Muscle of back (tissue), 11 donors: Measurements from ENCODE around the gene C19orf25. TPM values are rescaled to one million over a fixed set of nuclear protein-coding genes. Genes with fewer than 3 reads are reported as not detected.
"Not testable (repeated sequence)": the region's sequence is repeated elsewhere in the genome, so short reads cannot be mapped to it uniquely, and the experiment has no call there.

Experiments used
- DNase-seq, 3 donors: peaks; one replicate each; pipeline versions ENCODE4 v3.0.0 to v3.0.0-alpha.2; 2013
- polyA plus RNA-seq, 10 donors: library from polyadenylated mRNA; unstranded; fragments of 120-200 nt; gene quantifications; one replicate each; pipeline ENCODE4 v1.2.1, GENCODE V29; 2013; ENCODE audit not compliant: insufficient read length in 10 of 10

The C19orf25 gene
- polyA plus RNA-seq, 10 donors = 11.6 to 20.9 (median 15.8) TPM

DNA sequence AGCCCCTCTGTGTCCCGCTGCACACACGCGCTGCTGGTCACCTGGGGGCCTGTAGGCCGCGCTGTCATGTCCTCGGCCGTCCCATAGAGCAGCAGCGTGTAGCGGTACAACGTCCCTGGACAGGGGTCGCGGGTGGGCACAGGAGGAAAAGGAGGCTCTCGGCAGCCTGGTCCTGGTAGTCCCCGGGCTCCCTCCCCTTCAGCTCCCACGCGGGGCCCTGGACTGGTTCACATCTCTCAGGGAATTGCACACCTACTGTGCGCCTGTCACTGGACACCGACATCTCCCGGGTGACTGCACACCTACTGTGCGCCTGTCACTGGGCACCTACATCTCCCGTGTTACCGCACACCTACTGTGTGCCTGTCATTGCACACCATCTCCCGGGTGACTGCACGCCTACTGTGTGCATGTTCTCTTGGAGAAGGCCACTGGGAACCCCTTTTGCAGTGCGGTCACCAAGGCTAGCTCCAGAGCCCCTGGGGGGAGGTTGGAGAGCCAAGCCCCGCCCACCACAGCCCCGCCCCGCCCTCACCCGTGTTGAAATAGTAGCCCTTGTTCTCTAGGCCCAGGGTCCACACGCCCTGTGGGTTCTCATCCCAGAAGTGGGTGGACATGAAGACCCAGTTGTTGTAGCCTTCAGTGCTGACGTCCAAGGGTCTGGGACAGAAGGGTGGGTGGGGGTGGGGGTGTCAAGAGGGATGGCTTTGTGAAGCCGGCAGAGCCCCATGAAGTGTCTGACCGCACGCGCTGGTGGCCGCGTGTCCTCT lies 3.5 kb upstream of the C19orf25 start:
- no peak for DNase-seq

DNA sequence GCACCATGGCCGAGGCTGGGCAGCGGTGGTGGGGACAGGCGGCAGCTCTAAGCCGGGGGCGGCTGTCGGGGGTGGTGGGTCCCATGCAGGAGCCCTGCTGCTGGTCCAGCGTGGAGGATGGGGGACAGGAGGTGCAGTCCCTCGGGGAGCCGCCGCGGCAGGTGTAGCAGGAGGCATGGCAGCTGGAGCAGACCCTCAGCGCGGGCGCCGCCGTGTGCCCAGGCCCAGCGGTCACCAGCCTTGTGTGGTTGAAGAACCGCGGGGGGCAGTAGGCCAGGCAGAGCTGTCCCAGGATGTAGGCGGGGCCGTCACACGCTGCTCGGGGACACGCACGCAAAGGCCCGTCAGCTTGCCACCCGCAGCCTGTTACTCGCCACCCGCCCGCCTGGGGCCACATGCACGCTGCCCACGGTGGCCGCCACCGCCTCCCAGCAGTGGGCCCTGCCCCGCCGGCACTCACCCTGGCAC lies 2.9 kb upstream of the C19orf25 start:
- no peak for DNase-seq

DNA sequence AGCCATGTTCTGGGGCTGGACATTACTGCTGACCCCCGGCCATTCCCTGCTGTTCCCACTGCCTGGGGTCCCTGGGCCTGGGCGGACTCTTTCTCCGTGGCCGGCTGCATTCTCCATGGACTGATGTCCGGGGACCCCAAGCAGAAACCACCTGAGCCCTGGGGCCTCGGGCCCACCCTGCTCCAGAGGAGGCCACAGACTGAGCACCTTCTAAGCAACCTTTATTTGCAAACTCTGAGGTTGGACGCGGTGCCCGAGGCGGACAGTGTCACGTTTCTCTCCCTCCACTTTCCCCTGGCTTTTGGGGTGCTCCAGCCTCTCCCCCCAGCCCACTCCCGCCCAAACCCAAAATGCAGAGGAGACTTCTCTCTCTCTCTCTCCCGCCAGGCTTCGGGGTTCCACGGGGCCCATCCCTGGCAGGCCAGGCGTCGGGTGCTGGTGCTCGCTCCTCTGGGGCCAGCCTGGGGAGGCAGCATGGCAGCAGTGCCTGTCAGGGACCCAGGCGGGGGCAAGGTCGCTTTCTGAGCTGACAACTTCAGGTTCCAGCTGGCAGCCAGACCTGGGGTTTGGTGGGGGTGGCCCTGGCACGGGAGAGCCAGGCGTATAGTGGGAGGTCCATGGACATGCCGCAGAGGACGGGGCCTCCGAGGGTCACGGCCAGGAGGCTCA lies 2.3 kb upstream of the C19orf25 start:
- no peak for DNase-seq

DNA sequence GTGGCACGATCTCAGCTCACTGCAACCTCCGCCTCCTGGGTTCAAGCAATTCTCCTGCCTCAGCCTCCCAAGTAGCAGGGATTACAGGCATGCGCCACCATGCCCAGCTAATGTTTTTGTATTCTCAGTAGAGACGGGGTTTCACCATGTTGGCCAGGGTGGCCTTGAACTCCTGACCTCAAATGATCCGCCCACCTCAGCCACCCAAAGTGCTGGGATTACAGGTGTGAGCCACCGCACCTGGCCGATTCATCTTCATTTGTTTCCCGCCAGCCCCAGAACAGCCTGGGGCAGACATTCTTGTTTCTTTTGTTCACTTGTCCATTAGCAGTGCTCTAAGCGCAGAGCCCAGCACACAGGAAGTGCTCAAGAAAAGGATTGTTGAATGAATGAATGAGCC lies 2.0 kb downstream of the C19orf25 start:
- DNase-seq = not testable (repeated sequence)

DNA sequence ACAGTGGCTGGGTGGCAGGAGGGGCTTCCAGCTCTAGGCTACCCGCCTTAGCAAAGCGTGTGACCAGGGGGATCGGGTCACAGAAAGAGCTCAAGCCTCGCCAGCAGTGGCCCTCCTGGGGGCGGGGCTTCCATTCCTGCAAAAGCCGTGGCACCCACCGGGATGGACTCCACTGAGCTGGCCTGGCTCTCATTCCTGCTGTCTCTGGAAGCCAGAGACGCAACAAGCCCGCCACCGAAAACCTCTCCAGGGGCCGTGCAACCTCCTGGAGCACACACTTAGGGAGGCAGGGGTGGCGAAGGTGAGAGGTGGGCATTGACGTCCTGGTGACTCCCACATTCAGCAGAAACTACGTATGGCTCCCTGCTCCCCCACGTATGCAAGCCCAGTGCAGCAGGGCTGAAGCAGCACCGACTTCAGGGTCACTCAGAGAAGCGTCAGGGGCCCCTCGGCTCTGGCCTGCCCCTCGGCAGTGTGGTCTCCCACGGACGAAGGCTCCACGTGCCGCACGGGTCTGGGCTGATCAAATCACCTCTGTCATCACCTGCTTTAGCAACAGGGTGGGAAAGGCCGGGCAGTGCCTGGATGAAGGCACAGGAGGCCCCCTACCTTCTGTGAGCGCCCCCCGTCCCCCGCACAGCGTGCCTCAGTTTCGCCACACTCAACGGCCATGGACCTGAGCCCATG lies 3.1 kb downstream of the C19orf25 start:
- DNase-seq = no peak

DNA sequence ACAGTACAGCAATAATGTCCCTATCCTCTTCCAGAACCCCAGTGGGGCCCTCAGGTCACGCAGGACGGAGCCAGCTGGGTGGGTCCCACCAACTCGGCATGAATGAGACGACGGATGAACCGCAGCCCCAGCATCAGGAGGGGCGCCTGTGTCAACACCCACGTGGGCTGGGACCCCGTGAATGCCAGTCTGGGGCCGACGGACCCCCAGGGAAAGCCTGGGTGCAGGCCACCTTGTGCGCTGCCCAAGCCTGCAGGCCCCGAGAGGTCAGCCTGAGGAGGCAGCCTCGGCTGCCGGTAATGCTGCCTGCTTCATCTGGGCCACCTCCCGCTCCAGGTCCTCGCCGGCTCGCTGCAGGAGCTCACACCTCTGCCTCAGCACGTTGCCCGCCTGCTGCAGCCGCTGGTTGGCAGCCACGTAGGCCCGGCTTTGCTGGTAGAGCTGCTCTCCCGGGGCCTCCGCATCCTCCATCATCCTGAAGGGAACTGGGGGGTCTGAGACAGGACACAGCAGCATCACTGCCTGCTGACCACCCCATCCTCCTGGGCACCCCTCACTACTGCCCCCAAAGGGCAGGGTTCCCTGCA lies 4.2 kb downstream of the C19orf25 start:
- no peak for DNase-seq

DNA sequence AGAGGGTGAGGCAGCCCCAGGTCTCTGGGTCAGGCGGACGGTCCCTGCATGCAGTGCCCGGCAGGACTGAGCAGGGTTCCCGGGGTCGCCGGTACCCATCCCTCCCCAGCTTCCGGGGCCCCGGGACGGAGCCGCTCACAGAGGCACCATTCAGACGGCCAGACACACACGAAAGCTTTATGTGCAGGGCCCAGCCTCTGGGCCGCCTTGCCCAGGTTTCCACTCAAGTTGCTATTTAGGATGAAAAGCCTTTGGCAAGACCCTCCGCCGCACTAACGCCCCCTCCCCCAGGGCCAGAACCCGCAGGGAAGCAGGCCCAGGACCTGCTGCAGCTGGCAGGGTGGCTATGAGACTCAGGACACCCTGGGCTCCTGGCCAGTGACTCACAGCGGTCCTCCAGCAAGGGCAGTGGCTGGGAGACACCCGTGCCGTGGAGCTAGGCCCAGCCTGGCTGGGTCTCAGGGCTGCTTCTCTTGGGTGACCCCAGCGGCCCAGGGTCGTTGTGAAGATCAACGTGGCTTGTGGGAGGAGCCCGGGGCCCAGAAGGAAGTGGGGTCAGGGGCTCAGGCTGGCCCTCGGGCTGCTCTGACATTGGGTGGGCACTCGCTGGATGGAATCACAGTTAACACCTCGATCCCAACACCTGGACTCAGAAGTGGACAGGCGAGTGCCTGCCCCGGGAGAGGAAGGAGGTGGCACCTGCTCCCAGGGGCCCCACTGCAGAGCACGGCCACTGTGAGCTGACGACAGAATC lies 4.8 kb downstream of the C19orf25 start:
- DNase-seq = no peak

DNA sequence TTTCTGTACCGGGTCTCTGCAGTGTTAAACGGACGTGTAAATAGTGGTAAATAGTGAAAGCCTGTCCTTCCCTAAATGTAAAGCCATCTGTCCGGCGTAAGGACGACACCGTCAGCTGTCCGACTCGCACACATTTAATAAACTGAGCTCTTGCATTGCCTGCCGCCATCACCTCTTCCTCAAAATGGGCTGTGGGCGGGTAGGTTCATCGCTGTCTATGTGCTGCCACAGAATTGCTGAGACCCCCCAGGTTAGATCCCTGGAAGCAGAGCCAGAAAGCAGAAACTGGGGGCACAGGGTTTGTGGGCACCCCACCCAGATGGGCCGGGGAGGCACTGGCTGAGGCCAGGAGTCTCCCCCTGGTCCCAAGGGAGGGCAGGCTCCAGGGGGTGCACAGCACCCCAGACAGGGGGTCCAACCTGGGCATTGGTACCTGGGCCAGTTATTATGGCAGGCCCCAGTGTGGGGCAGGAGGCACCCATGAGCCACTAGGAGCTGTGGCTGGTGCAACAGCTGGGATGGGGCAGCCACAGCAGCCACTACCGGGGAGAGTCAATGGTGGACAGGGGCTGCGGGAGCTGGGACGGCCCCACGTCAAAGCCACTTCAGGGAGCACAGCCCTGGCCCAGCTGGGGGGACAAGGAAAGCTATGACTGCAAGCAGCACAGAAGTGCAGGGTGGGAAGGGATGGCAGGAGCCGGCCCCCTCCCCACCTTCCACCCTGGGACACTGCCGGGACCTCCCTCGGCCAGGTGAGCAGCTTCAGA lies 5.7 kb downstream of the C19orf25 start:
- DNase-seq = no peak

DNA sequence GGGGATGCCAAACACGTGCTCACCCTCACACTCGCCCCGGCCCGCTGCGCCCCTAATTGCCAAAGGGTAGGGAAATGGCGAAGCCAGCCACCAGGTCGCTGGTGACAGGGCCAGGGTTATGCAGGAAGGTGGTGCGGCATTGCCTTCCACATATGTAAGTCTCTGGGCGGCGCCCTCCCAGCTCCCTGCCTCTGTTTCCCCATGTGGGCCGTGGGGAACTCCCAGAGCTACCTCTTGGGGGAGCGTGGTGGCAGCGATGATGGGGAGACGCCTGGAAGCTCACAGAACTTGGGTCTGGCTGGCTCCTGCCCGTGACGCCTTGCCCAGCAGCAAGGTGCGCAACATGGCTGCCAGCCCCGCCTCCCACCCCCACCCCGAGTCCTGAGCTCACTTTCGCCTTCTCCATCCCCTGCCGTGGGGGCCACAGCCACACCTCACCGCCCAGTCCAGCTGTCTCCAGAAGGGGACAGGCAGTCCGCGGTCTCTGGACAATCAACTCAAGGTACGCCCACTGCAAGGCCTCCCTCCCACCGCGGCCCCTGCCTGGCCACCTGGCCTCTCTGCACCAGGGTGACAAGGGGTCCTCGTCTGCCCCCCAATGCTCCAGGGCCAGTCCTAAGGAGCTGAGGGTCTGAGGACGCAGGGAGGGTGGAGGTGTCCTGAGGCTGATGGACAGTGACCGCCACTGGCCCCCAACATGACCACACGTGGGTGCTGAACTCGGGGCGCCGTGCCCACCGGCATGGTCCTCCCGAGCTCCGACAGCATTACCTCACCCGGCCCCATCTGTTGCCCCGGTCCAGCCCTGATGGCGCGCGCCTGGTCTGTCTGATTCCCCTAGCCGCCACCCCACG lies 6.6 kb downstream of the C19orf25 start:
- DNase-seq = no peak

DNA sequence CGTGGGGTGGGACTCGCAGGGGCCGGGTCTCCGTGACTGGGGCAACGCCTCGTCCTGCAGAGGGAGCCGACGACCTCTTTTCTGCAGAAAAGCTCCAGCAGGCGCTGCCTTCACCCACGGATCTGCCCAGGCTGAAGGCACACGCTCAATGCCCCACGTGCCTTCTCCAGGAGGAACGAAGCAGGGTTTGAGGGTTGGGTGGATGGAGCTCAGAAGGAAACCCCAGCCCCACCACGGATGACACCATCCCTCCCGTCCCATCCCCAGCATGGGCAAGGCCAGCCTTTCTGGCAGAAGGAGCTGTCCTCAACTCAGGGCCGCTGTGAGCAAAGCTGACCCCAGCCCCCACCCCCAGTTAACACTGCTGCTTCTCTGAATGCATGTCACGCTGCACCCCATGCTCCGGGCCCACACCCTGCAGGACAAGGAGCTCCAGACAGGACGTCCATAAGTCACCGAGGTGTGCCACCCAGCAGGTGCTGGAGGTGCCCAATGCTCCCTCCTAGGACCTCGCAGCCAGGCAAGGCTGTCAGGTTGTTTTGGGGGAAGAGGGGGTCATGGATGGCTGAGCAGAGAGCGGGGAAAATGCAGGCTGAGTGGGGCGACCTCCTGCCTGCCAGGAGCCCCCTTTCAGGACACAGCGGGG lies 7.4 kb downstream of the C19orf25 start:
- DNase-seq = no peak

DNA sequence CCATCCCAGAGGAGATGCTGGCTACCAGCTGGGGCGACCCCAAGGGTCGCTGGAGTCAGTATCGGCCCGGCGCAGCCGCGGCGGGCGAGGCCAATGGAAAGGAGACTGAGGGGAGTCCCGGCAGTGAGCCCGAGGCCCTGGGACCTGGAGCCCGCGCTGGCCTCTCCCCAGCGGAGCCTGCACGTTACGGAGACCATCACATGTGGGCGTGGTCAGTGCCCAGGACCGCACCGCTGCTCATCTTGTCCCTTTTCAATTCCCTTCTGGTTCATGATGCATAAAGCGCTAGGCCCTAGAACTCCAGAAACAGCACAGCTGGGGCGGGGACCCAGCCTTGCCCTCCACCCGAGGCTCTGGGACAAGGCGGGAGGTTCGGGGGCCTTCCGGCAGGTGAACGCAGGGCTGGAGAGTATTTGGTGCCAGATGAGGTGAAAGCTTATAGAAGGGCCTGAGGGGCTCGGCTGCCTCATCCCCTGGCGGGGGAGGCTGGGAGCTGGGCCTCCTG lies 8.0 kb downstream of the C19orf25 start:
- no peak for DNase-seq

DNA sequence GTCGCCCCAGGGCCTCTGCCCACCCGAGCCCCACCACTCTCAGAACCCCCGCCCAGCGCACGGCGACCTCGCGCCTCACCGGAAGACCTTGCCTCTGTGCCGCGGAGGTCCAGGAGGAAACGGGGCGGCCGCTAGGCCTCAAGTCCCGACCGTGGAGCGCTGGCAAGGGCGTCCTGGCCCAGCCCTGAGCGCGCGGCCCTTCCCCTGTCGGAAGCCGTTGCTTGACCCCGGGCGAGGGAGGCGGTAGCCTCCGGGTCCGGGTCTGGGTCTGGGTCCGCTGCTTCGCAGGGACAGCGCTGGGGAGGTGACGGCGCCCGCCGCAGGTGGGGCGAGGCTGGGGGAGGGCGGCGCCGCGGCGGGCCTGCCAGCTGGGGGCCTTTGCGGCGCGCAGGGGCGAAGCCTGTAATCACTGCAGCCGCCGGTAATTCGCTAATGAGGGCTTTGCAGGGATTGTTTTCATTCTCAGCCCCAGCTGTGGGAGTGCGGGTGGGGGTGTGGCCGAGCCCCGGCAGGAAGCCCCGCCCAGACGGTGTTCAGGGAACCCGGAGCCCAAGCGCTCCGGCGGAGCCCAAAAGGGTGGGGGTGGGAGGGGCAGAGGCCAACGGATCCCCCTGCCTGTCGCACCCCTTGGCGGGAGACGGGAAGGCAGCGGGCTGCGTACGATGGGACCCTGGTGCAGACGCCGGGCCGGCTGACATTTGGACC lies 8.6 kb downstream of the C19orf25 start:
- peak in 1 of 3 donors; percentile 65 for DNase-seq

DNA sequence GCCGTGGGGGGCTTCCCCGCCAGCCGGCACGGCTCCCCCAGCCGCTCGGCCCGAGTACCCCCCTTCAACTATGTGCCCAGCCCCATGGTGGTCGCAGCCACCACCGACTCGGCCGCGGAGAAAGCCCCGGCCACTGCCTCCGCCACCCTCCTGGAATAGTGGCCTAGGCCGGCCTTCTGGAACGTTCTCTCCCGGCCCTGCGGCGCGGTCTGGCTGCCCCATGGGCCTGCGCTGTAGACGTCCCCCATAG lies 9.0 kb downstream of the C19orf25 start:
- DNase-seq = no peak

DNA sequence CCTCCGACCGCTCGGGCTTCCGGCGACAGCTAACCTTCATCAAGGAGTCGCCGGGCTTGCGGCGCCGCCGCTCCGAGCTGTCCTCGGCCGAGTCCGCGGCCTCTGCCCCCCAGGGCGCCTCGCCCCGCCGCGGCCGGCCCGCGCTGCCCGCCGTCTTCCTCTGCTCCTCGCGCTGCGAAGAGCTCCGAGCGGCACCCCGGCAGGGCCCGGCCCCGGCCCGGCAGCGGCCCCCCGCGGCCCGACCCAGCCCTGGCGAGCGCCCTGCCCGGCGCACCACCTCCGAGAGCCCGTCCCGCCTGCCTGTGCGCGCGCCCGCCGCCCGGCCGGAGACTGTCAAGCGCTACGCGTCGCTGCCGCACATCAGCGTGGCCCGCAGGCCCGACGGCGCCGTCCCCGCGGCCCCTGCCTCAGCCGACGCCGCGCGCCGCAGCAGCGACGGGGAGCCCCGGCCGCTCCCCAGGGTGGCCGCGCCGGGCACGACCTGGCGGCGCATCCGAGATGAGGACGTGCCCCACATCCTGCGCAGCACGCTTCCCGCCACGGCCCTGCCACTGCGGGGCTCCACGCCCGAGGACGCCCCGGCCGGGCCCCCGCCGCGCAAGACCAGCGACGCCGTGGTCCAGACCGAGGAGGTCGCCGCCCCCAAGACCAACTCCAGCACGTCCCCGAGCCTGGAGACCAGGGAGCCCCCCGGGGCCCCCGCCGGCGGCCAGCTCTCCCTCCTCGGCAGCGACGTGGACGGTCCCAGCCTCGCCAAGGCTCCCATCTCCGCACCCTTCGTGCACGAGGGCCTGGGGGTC lies 9.6 kb downstream of the C19orf25 start:
- no peak for DNase-seq

DNA sequence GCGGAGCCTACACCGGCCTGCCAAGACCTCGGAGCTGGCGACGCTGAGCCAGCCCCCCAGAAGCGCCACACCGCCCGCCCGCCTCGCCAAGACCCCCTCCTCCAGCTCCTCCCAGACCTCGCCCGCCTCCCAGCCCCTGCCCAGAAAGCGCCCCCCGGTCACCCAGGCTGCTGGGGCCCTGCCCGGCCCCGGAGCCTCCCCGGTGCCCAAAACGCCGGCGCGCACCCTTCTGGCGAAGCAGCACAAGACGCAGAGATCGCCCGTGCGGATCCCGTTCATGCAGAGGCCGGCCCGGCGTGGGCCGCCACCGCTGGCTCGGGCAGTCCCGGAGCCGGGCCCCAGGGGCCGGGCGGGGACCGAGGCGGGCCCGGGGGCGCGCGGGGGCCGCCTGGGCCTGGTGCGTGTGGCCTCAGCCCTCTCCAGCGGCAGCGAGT lies 10.2 kb downstream of the C19orf25 start:
- DNase-seq = no peak

DNA sequence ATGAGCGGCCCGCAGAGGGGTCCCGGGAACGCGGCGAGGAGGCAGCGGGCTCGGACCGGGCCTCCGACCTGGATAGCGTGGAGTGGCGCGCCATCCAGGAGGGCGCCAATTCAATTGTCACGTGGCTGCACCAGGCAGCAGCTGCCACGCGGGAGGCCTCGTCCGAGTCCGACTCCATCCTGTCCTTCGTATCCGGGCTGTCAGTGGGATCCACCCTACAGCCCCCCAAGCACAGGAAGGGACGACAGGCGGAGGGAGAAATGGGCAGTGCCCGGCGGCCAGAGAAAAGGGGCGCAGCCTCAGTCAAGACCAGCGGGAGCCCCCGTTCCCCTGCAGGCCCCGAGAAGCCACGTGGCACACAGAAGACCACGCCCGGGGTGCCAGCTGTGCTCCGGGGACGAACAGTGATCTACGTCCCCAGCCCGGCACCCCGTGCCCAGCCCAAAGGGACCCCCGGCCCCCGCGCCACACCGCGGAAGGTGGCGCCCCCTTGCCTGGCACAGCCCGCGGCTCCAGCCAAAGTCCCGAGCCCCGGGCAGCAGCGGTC lies 10.7 kb downstream of the C19orf25 start:
- DNase-seq = no peak

DNA sequence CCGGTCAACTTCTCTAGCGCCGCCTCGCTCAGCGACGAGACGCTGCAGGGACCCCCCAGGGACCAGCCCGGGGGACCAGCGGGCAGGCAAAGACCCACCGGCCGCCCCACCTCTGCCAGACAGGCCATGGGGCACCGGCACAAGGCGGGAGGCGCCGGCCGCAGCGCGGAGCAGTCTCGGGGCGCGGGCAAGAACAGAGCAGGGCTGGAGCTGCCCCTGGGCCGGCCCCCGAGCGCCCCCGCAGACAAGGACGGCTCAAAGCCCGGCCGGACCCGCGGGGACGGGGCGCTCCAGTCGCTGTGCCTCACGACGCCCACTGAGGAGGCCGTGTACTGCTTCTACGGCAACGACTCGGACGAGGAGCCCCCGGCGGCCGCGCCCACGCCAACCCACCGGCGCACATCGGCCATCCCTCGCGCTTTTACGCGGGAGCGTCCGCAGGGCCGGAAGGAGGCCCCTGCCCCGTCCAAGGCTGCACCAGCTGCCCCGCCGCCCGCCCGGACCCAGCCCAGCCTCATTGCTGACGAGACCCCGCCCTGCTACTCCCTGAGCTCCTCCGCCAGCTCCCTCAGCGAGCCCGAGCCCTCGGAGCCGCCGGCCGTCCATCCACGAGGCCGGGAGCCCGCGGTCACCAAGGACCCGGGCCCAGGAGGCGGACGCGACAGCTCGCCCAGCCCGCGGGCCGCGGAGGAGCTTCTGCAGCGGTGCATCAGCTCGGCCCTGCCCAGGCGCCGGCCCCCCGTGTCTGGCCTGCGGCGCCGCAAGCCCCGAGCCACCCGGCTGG lies 11.3 kb downstream of the C19orf25 start:
- no peak for DNase-seq
